Activated CD4-positive, alpha-beta memory T cell treated with anti-CD3 and anti-CD28 coated beads for 36 hours (primary cell): Measurements from ENCODE around the gene MYLK4. TPM values are rescaled to one million over a fixed set of nuclear protein-coding genes. Genes with fewer than 3 reads are reported as not detected.

ENCODE experiments used
- CTCF ChIA-PET: fragments of 350-600 bp; sonication (Branson Sonifier 250); formaldehyde crosslinking; loops from one replicate; lab custom pipeline; 2021; ENCODE audit warnings: antibody characterized with exemption, inconsistent platforms; lab: Charles Lee
- POLR2A ChIA-PET: fragments of 350-600 bp; sonication (Branson Sonifier 250); formaldehyde crosslinking; loops from one replicate; lab custom pipeline; 2021; ENCODE audit warnings: antibody characterized with exemption; lab: Charles Lee
- DNase-seq: peaks from one replicate; pipeline ENCODE4 v3.0.0-alpha.2; 2020
- H3K27ac Mint-ChIP-seq: one replicate; pipeline ENCODE4 v1.8.0; 2021; ENCODE audit warnings: mixed read lengths
- H3K27me3 Mint-ChIP-seq: one replicate; pipeline ENCODE4 v1.8.0; 2021; ENCODE audit warnings: mixed read lengths
- H3K36me3 Mint-ChIP-seq: one replicate; pipeline ENCODE4 v1.8.0; 2021; ENCODE audit warnings: mixed read lengths
- H3K4me1 Mint-ChIP-seq: one replicate; pipeline ENCODE4 v1.8.0; 2021; ENCODE audit warnings: low read depth, mixed read lengths
- H3K4me3 Mint-ChIP-seq: one replicate; pipeline ENCODE4 v1.8.0; 2021; ENCODE audit warnings: mild to moderate bottlenecking, mixed read lengths
- H3K9me3 Mint-ChIP-seq: one replicate; pipeline ENCODE4 v1.8.0; 2021; ENCODE audit warnings: mixed read lengths
- intact Hi-C: fragments of 100-400 bp; cut with micrococcal nuclease; formaldehyde crosslinking; loops from one replicate; pipeline ENCODE4 v1.15.1; 2023
- total RNA-seq, 2 experiments: library from RNA; stranded (reverse); gene quantifications; one replicate each; pipeline ENCODE4 v1.2.3, GENCODE V29; 2021

MYLK4 gene
- total RNA-seq, 2 experiments from 2014 or later = 0.05 to 0.07 TPM

GRCh38 chr6:2777249-2777648 is 26.5 kb upstream of the MYLK4 start:
- H3K27me3 Mint-ChIP-seq = no peaks in the 10 kb centered on the region
- H3K36me3 Mint-ChIP-seq = peaks cover 29% of the 10 kb centered on the region
- no peak overlapping the region for H3K27ac Mint-ChIP-seq
- ChIA-PET CTCF (no interaction called here), POLR2A (interaction anchor here (1.2 kb wide), 1 partner anchor 154 kb away, joined by 3 read pairs; no protein-coding TSS in a partner anchor)
- peaks cover 29% of the 10 kb centered on the region for H3K4me1 Mint-ChIP-seq
- DNase-seq = no peak
- intact Hi-C loops = no loop called here
- H3K4me3 Mint-ChIP-seq = no peak overlapping the region
- H3K9me3 Mint-ChIP-seq = no peaks in the 10 kb centered on the region

GRCh38 chr6:2775003-2775402 is 24.3 kb upstream of the MYLK4 start:
- no peak overlapping the region for H3K27ac Mint-ChIP-seq
- ChIA-PET POLR2A (no interaction called here), CTCF (interaction anchor here (1.1 to 1.6 kb wide), 4 partner anchors 8 to 158 kb away, joined by 3 to 4 read pairs (median 3); partner anchors contain the start of gene WRNIP1)
- H3K36me3 Mint-ChIP-seq = peaks cover 28% of the 10 kb centered on the region
- no peak overlapping the region for H3K4me3 Mint-ChIP-seq
- H3K4me1 Mint-ChIP-seq = peaks cover 41% of the 10 kb centered on the region
- no peaks in the 10 kb centered on the region for H3K27me3 Mint-ChIP-seq
- no peak for DNase-seq
- intact Hi-C loops = no loop called here
- no peaks in the 10 kb centered on the region for H3K9me3 Mint-ChIP-seq

- H3K4me1 Mint-ChIP-seq = peaks cover 51% of the 10 kb centered on the region
- intact Hi-C loops = no loop called here
- peaks cover 29% of the 10 kb centered on the region for H3K36me3 Mint-ChIP-seq
- no peak overlapping the region for H3K4me3 Mint-ChIP-seq
- no peaks in the 10 kb centered on the region for H3K27me3 Mint-ChIP-seq
- ChIA-PET CTCF (interaction anchor here (0.9 to 1.8 kb wide), 4 partner anchors 22 to 159 kb away, joined by 3 to 9 read pairs (median 4); partner anchors contain the start of genes MYLK4 and SERPINB1), POLR2A (interaction anchor here (1.0 kb wide), 1 partner anchor 8 kb away, joined by 4 read pairs; no protein-coding TSS in a partner anchor)
- no peak overlapping the region for H3K27ac Mint-ChIP-seq
- no peaks in the 10 kb centered on the region for H3K9me3 Mint-ChIP-seq
- DNase-seq = no peak
Observed at GRCh38 chr6:2773449-2773848, 22.7 kb upstream of the MYLK4 start.

GRCh38 chr6:2772840-2773239 is 22.1 kb upstream of the MYLK4 start:
- peaks cover 57% of the 10 kb centered on the region for H3K4me1 Mint-ChIP-seq
- H3K27ac Mint-ChIP-seq = no peak overlapping the region
- intact Hi-C loops = no loop called here
- POLR2A ChIA-PET = no interaction called here
- H3K27me3 Mint-ChIP-seq = no peaks in the 10 kb centered on the region
- no peaks in the 10 kb centered on the region for H3K9me3 Mint-ChIP-seq
- CTCF ChIA-PET = interaction anchor here (0.6 to 1.8 kb wide), 5 partner anchors 19 to 534 kb away, joined by 3 to 9 read pairs (median 4); partner anchors contain the start of genes MYLK4 and SERPINB1
- H3K4me3 Mint-ChIP-seq = no peak overlapping the region
- DNase-seq = no peak
- H3K36me3 Mint-ChIP-seq = peaks cover 30% of the 10 kb centered on the region

GRCh38 chr6:2771079-2771478 is 20.4 kb upstream of the MYLK4 start:
- H3K27ac Mint-ChIP-seq = no peak overlapping the region
- H3K27me3 Mint-ChIP-seq = no peaks in the 10 kb centered on the region
- CTCF ChIA-PET = interaction anchor here (0.7 to 1.0 kb wide), 2 partner anchors 75 to 207 kb away, joined by 3 read pairs; no protein-coding TSS in a partner anchor
- H3K4me3 Mint-ChIP-seq = no peak overlapping the region
- intact Hi-C loops = no loop called here
- peaks cover 30% of the 10 kb centered on the region for H3K36me3 Mint-ChIP-seq
- H3K9me3 Mint-ChIP-seq = no peaks in the 10 kb centered on the region
- H3K4me1 Mint-ChIP-seq = peaks cover 58% of the 10 kb centered on the region
- no peak for DNase-seq
- POLR2A ChIA-PET = interaction anchor here (1.0 kb wide), 1 partner anchor 69 kb away, joined by 3 read pairs; no protein-coding TSS in a partner anchor

GRCh38 chr6:2770171-2770570 is 19.4 kb upstream of the MYLK4 start:
- ChIA-PET POLR2A (no interaction called here), CTCF (interaction anchor here (0.6 to 1.1 kb wide), 4 partner anchors 20 to 208 kb away, joined by 3 to 5 read pairs (median 3); partner anchors contain the start of gene MYLK4)
- H3K27me3 Mint-ChIP-seq = no peaks in the 10 kb centered on the region
- H3K27ac Mint-ChIP-seq = no peak overlapping the region
- intact Hi-C loops = no loop called here
- H3K9me3 Mint-ChIP-seq = no peaks in the 10 kb centered on the region
- no peak for DNase-seq
- H3K4me3 Mint-ChIP-seq = no peak overlapping the region
- H3K36me3 Mint-ChIP-seq = peaks cover 26% of the 10 kb centered on the region
- peaks cover 55% of the 10 kb centered on the region for H3K4me1 Mint-ChIP-seq

- Mint-ChIP-seq H3K27ac (no peak overlapping the region), H3K27me3 (no peaks in the 10 kb centered on the region), H3K36me3 (peaks cover 19% of the 10 kb centered on the region), H3K4me3 (peak overlapping the region; percentile 71), H3K4me1 (peaks cover 52% of the 10 kb centered on the region), H3K9me3 (no peaks in the 10 kb centered on the region)
- ChIA-PET POLR2A (interaction anchor here (0.6 to 1.5 kb wide), 2 partner anchors 172 to 295 kb away, joined by 3 read pairs; no protein-coding TSS in a partner anchor), CTCF (interaction anchor here (0.9 to 2.7 kb wide), 5 partner anchors 18 to 220 kb away, joined by 4 to 13 read pairs (median 7); partner anchors contain the start of genes MYLK4 and SERPINB1)
- no peak for DNase-seq
- intact Hi-C loops = loop anchor here (5.0 to 10.0 kb wide), 3 partner anchors 134 to 1366 kb away; partner anchors contain the start of genes ECI2 and SERPINB9
Observed at GRCh38 chr6:2768696-2769095, 18.0 kb upstream of the MYLK4 start.

GRCh38 chr6:2767657-2768524 is 17.2 kb upstream of the MYLK4 start:
- Mint-ChIP-seq H3K4me3 (peak overlapping the region; percentile 71), H3K4me1 (peaks cover 48% of the 10 kb centered on the region), H3K27me3 (no peaks in the 10 kb centered on the region), H3K9me3 (no peaks in the 10 kb centered on the region), H3K36me3 (peaks cover 19% of the 10 kb centered on the region), H3K27ac (no peak overlapping the region)
- POLR2A ChIA-PET = interaction anchor here (0.6 to 3.5 kb wide), 3 partner anchors 12 to 296 kb away, joined by 3 to 13 read pairs (median 3); partner anchors contain the start of gene SERPINB1
- intact Hi-C loops = loop anchor here (2.0 to 10.0 kb wide), 4 partner anchors 25 to 1367 kb away; partner anchors contain the start of genes ECI2 and SERPINB9
- DNase-seq = no peak
- CTCF ChIA-PET = interaction anchor here (1.1 to 2.7 kb wide), 6 partner anchors 18 to 221 kb away, joined by 4 to 13 read pairs (median 7); partner anchors contain the start of genes MYLK4 and SERPINB1

GRCh38 chr6:2766767-2767656 is 16.3 kb upstream of the MYLK4 start:
- CTCF ChIA-PET = interaction anchor here (1.0 to 2.7 kb wide), 7 partner anchors 9 to 169 kb away, joined by 3 to 13 read pairs (median 6); partner anchors contain the start of genes MYLK4 and SERPINB1
- H3K4me3 Mint-ChIP-seq = peak overlapping the region; percentile 92
- POLR2A ChIA-PET = interaction anchor here (1.5 to 3.5 kb wide), 3 partner anchors 24 to 297 kb away, joined by 3 to 13 read pairs (median 4); partner anchors contain the start of gene SERPINB1
- peaks cover 42% of the 10 kb centered on the region for H3K4me1 Mint-ChIP-seq
- no peaks in the 10 kb centered on the region for H3K9me3 Mint-ChIP-seq
- intact Hi-C loops = loop anchor here (2.0 to 10.0 kb wide), 4 partner anchors 26 to 1368 kb away; partner anchors contain the start of genes ECI2 and SERPINB9
- H3K27ac Mint-ChIP-seq = peak overlapping the region; percentile 79
- no peaks in the 10 kb centered on the region for H3K27me3 Mint-ChIP-seq
- DNase-seq = no peak
- H3K36me3 Mint-ChIP-seq = peaks cover 19% of the 10 kb centered on the region

- H3K9me3 Mint-ChIP-seq = no peaks in the 10 kb centered on the region
- peak overlapping the region; percentile 79 for H3K27ac Mint-ChIP-seq
- ChIA-PET CTCF (interaction anchor here (0.6 to 2.7 kb wide), 16 partner anchors 9 to 224 kb away, joined by 3 to 13 read pairs (median 4); partner anchors contain the start of genes MYLK4 and SERPINB1), POLR2A (interaction anchor here (0.8 to 3.5 kb wide), 6 partner anchors 8 to 257 kb away, joined by 3 to 13 read pairs (median 4); partner anchors contain the start of gene SERPINB1)
- H3K4me1 Mint-ChIP-seq = peaks cover 42% of the 10 kb centered on the region
- DNase-seq = peak; percentile 55
- H3K36me3 Mint-ChIP-seq = peaks cover 17% of the 10 kb centered on the region
- intact Hi-C loops = loop anchor here (1.0 to 10.0 kb wide), 7 partner anchors 27 to 1369 kb away; partner anchors contain the start of genes ECI2, RIPK1, SERPINB1 and SERPINB9
- H3K4me3 Mint-ChIP-seq = peak overlapping the region; percentile 92
- no peaks in the 10 kb centered on the region for H3K27me3 Mint-ChIP-seq
Observed at GRCh38 chr6:2765896-2766766, 15.4 kb upstream of the MYLK4 start.
